Fibroblast of the conjunctiva (primary cell): ENCODE measurements around the gene SNX20.
A peak's percentile ranks its signal among the peaks of the same experiment; 100 is the strongest.

Experiments
- DNase-seq: peaks from one replicate; pipeline ENCODE4 v3.0.0-alpha.2; 2010; ENCODE audit warnings: low read depth

The SNX20 gene

GRCh38 chr16:50679676-50680555 is 1.2 kb downstream of the SNX20 start:
- no peak for DNase-seq

- DNase-seq: no peak
Measured at GRCh38 chr16:50679266-50679665, 1.8 kb downstream of the SNX20 start.

GRCh38 chr16:50678531-50678930 is 2.6 kb downstream of the SNX20 start:
- no peak for DNase-seq

GRCh38 chr16:50677351-50677750 is 3.8 kb downstream of the SNX20 start:
- no peak for DNase-seq

GRCh38 chr16:50676684-50677225 is 4.4 kb downstream of the SNX20 start:
- no peak for DNase-seq

- DNase-seq: no peak
Measured at GRCh38 chr16:50675686-50676610, 5.2 kb downstream of the SNX20 start.

GRCh38 chr16:50674831-50675230 is 6.3 kb downstream of the SNX20 start:
- no peak for DNase-seq

- DNase-seq: no peak
Measured at GRCh38 chr16:50673496-50674275, 7.4 kb downstream of the SNX20 start.

DNA sequence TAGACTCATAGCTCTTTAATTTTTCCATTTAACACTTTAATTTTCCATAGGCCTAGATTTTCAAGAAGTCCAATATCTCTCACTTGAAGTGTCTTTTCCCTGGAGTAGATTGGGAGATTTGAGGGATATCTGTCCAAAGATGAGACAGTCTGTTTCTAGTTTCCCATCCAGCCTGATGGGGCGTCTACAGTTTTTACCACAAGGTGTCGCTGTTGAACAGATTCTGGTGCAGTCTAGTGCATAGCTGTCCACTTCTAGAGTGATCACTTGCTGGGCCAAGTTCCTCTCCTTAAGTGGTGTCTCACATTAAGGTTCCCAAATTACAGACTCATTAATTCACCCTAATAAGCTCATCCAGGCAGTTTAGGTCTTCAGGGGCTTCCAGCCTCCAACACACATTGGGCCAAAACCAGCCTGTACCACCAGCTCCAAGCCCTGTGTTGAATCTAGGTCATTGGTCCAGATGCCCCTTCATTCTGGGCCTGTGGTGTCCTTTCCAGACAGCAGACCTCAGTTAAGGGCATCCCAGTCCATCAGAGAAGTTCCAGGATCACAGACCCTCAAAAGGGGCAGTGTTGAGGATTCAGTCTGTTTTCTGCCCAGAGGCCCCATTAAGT is 9.4 kb downstream of the SNX20 start:
- DNase-seq: no peak

DNA sequence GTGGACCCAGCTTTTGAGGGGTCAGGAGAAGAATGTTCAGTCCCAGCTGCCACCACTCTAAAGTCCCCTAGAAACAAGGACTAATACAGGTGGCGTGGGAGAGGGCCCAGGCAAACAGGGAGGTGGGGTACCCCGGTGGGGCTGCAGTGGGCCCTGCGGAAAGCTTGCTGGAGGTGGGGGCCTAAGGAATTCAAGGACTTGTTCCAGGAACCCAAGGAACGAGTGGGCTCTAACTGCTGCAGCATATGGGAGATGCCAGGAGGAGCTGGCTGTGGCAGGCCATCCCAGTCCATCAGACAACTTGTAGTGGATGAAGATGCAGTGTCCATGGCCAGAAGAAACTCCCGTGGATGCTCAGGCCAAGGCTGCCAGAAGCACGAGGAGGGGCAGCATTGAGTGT is 10.6 kb downstream of the SNX20 start:
- DNase-seq: no peak

- no peak for DNase-seq
Measured at GRCh38 chr16:50669741-50670140, 11.4 kb downstream of the SNX20 start.

DNA sequence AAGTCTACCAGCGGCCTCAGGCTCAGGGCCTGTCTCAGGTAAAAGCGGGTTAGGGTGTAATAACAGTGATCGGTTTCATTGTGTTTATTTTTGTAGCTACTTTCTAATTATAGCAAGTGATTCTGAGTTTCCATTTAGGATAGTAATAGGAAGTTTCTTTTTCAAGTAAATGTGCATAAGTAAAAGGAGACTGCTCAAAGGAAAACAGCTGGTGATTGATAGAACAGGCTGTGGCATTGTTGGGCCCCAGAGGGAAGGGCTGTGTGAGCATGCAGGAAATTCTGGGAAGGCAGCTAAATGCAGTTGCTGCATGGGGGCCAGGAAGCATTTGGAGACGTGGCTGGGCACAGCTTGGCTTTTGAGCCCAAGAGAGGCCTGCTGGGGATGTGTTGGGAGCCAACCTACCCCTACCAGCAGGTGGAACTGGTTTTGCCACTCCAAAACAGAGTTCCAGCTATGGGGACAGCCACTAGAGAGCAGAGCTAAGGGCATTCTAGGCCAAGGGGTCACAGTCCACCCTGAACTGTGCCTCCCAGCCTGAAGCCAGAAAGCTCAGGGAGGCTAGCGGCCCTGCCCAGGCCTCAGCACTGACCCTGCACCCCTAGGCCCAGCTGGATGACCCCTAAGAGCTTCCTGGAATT is 12.6 kb downstream of the SNX20 start:
- no peak for DNase-seq

DNA sequence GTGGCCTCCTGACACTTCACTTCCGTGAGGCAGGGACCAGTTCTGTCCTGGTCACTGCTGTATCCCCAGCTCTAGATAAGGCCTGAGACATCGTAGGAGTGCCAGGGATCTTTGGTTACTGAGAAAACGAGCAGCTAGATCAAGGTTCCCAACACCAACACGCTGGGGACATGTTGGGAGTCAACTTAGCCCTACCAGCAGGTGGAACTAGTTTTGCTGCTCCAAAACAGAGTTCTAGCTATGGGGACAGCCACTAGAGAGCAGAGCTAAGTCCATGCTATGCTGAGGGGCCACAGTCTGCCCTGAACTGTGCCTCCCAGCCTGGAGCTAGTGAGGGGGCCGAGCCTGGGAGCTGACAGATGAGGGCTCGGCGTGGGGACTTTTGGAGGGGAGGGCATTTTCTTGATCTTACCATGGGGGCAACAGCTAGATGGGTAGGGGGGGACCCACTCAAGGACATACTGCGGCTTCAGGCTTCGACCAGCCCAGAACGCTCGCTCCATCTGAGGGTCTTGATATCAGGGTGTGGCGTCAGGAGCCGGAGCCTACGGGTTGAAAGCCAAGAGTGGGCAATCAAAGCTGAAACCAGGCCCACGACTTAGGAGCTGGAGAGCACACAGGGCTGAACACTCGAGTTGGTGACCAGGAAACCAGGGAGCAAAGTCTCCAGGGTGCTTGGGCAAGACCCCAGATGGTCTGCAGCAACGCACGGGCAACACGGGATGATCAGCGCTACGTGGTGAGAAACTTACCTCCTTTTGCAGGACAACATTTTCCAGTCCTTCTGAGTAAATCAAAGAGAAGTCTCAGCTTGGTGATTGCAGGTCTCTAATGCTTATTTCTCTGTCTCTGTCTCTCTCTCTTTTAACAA is 13.4 kb downstream of the SNX20 start:
- no peak for DNase-seq

DNA sequence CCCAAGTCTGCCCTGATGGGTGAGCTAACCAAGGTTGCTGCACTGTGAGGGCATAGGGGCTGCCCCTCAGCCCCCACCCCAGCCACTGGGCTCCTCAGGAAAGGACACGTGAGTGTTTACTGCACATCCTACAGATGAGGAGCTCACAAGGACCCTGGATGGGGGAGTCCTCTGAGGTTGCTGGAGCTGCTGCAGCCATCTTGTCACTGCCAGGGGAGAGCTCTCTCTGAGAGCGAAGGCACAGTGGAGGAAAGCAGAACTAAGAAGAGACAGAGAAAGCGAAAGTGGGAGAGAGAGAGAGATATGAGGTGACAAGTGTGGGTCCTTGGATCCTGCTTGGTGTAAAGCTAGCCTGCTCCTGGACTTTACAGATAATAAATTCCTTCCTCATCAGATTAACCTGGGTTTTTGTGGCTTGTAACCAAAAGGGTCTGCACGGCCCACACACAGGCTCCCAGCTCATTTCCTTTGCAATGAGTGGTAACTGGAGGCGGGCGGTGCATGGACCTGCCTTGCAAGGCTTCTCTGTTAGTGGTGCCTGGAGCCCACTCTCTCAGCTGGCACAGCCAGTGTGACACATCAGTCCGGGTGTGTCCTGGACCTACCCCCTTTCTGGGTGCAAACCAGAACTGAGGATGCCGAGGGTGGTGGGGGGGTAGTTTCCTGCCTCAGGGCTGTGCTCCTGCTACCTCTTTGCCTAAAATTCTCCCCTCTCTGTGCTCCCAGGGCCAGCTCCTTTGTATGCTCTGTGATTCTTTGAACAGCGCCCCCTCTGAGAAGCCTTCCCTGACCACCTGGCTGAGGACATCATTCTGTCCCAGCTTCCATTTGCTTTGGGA is 14.2 kb downstream of the SNX20 start:
- DNase-seq: no peak

DNA sequence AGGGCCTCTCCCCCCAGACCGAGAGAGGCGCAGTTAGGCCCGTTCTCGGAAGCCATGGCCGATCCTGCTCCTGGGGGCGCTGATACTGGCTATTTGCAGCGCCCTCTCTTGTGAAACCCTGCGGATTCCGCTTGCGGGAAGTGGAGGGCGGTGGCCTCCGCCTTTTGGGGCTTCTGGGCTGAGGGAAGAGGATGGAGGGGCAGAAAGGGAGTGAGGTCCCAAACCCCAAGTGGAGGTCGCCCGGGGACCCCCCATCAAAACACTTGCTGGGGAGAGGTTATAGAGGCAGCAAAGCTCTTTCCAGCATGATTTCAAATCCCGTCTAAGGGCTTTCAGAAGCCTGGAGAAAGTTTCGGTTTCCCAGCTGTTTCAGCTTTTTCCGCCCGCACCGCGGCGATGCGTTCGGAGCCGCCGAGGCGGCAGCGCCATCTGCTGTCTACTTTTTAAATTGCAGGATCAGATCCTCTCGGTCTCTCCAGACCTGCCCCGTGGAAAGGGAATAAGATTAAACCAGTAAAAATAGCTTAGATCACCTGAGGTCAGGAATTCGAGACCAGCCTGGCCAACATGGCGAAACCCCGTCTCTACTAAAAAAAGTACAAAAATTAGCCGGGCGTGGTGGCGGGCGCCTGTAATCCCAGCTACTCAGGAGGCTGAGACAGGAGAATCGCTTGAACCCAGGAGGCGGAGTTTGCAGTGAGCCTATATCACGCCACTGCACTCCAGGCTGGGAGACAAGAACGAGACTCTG is 15.8 kb downstream of the SNX20 start:
- DNase-seq: peak; percentile 41

GRCh38 chr16:50664270-50664669 is 16.8 kb downstream of the SNX20 start:
- no peak for DNase-seq

DNA sequence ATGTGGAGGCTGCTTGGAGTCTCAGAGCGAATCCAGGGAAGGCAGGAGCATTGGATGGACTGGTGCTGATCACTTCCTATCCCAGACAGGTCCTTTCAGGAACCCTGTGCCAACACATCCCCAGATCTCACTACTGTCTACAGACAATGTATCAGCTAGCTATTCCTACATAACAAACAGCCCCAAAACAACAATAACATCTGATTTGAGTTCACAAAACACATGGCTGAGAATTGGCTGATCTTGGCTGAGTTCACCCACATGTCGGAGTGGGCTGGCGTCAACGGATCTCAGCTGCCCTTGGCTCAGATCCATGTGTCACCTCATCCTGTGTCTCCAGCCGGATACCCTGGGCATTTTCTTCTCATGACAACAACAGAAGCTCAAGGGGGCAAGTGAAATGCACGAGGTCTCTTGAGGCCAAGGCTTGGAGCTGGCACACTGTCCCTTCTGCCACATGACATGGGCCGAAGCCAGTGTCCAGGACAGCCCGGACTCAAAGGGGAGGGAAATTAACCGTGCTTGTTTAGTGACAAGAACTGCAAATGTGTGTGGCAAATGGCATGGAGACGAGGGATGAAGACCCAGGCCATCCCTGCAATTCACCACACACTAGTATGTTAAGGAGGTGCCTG is 18.7 kb downstream of the SNX20 start:
- DNase-seq: no peak

GRCh38 chr16:50659806-50660205 is 21.3 kb downstream of the SNX20 start:
- DNase-seq: no peak
